NCI-H82 (cell line): Measurements from ENCODE around the gene DAPP1.
A peak's percentile ranks its signal among the peaks of the same experiment; 100 is the strongest.

Experiments used
- DNase-seq: peaks from one replicate; lab custom pipeline; 2025; lab: John Stamatoyannopoulos, UW

Gene DAPP1

GRCh38 chr4:99853999-99854398, 37.4 kb downstream of the DAPP1 start:
- DNase-seq: no peak

- no peak for DNase-seq
These were observed 39.1 kb downstream of the DAPP1 start for GRCh38 chr4:99855678-99856077.

- DNase-seq: no peak
These were observed 39.5 kb downstream of the DAPP1 start for GRCh38 chr4:99856166-99856565.

GRCh38 chr4:99857307-99857706, 40.7 kb downstream of the DAPP1 start:
- no peak for DNase-seq

GRCh38 chr4:99859618-99860017, 43.0 kb downstream of the DAPP1 start:
- no peak for DNase-seq

- no peak for DNase-seq
These were observed 43.9 kb downstream of the DAPP1 start for GRCh38 chr4:99860521-99860920.

GRCh38 chr4:99861120-99861905, 44.7 kb downstream of the DAPP1 start:
- no peak for DNase-seq

GRCh38 chr4:99863804-99864203, 47.2 kb downstream of the DAPP1 start:
- no peak for DNase-seq

GRCh38 chr4:99868126-99868596, 51.5 kb downstream of the DAPP1 start:
- no peak for DNase-seq

GRCh38 chr4:99872570-99872969, 55.9 kb downstream of the DAPP1 start:
- no peak for DNase-seq

GRCh38 chr4:99875071-99875470, 58.4 kb downstream of the DAPP1 start:
- DNase-seq: no peak

GRCh38 chr4:99876946-99877345, 60.3 kb downstream of the DAPP1 start:
- no peak for DNase-seq

GRCh38 chr4:99878604-99879003, 62.0 kb downstream of the DAPP1 start:
- no peak for DNase-seq

- no peak for DNase-seq
These were observed 62.8 kb downstream of the DAPP1 start for GRCh38 chr4:99879458-99879857.

GRCh38 chr4:99885063-99885664, 68.5 kb downstream of the DAPP1 start:
- peak; percentile 55 for DNase-seq

- DNase-seq: no peak
These were observed 69.1 kb downstream of the DAPP1 start for GRCh38 chr4:99885687-99886086.

- peak; percentile 80 for DNase-seq
These were observed 69.5 kb downstream of the DAPP1 start for GRCh38 chr4:99886146-99886545.

- peak; percentile 6 for DNase-seq
These were observed 71.2 kb downstream of the DAPP1 start for GRCh38 chr4:99887837-99888236.

- no peak for DNase-seq
These were observed 74.7 kb downstream of the DAPP1 start for GRCh38 chr4:99891351-99891750.

- DNase-seq: no peak
These were observed 76.4 kb downstream of the DAPP1 start for GRCh38 chr4:99893029-99893428.

- DNase-seq: no peak
These were observed 77.2 kb downstream of the DAPP1 start for GRCh38 chr4:99893839-99894160.

- peak; percentile 92 for DNase-seq
These were observed 77.8 kb downstream of the DAPP1 start, which contains the start of gene LAMTOR3 for GRCh38 chr4:99894161-99894997. TSS of gene LAMTOR3 (minus strand) at chr4:99894427. CDS start at chr4:99893963, 464 bp downstream.

GRCh38 chr4:99894998-99895397, 78.4 kb downstream of the DAPP1 start:
- no peak for DNase-seq
